HL-60 (cell line): ENCODE data around the gene PCED1B.
"Not testable (repeated sequence)": the region's sequence is repeated elsewhere in the genome, so short reads cannot be mapped to it uniquely, and the experiment has no call there.

Experiments used
- DNase-seq, 2 experiments: peaks; one replicate each; pipeline ENCODE4 v3.0.0-alpha.2; 2010 to 2020; ENCODE audit warnings: low read depth in 1 of 2, low spot score in 1 of 2
- H3K27ac ChIP-seq: fragments of 250-450 bp; sonication (Bioruptor Pico); replicated peaks from 2 replicates; pipeline ENCODE4 v1.5.1; 2020; ENCODE audit warnings: mild to moderate bottlenecking, moderate library complexity
- H3K27me3 ChIP-seq: fragments of 250-450 bp; sonication (Bioruptor Pico); 2 replicates; pipeline ENCODE4 v1.5.1; 2021; ENCODE audit warnings: mild to moderate bottlenecking, moderate library complexity; ENCODE audit not compliant: insufficient read depth, poor library complexity, severe bottlenecking
- H3K4me3 ChIP-seq: replicated peaks from 2 replicates; pipeline ENCODE4 v1.5.1; 2011; ENCODE audit warnings: mild to moderate bottlenecking, control low read depth, low read length; ENCODE audit not compliant: insufficient read depth
- CTCF ChIP-seq: IDR thresholded peaks from one replicate; pipeline ENCODE4 v1.5.1; 2011; ENCODE audit warnings: low read length, control low read depth, inconsistent platforms; ENCODE audit not compliant: insufficient read depth
- GABPA ChIP-seq: IDR thresholded peaks from 2 replicates; pipeline ENCODE4 v1.6.1; 2012; ENCODE audit warnings: low read depth
- POLR2AphosphoS5 ChIP-seq: IDR thresholded peaks from 2 replicates; pipeline ENCODE4 v1.6.1; 2012; ENCODE audit warnings: low read depth
- REST ChIP-seq: IDR thresholded peaks from 2 replicates; pipeline ENCODE4 v1.6.1; 2012; ENCODE audit warnings: low read depth; ENCODE audit not compliant: insufficient replicate concordance
- SPI1 ChIP-seq: IDR thresholded peaks from 2 replicates; pipeline ENCODE4 v1.6.1; 2012; ENCODE audit warnings: low read depth, mild to moderate bottlenecking, borderline replicate concordance

The PCED1B gene

GRCh38 chr12:47054659-47055058 lies 24.8 kb upstream of the PCED1B start:
- H3K4me3 ChIP-seq: no peak overlapping the region
- no peak for DNase-seq
- TF ChIP-seq SPI1: no peak
- TF ChIP-seq POLR2AphosphoS5: no peak
- no peak for TF ChIP-seq REST
- no peak for TF ChIP-seq CTCF
- no peak for TF ChIP-seq GABPA
- no peaks in the 10 kb centered on the region for H3K27me3 ChIP-seq
- no peak overlapping the region for H3K27ac ChIP-seq

GRCh38 chr12:47055856-47056255 lies 23.6 kb upstream of the PCED1B start:
- DNase-seq, H3K27ac ChIP-seq, H3K4me3 ChIP-seq, H3K27me3 ChIP-seq: not testable (repeated sequence)

DNA sequence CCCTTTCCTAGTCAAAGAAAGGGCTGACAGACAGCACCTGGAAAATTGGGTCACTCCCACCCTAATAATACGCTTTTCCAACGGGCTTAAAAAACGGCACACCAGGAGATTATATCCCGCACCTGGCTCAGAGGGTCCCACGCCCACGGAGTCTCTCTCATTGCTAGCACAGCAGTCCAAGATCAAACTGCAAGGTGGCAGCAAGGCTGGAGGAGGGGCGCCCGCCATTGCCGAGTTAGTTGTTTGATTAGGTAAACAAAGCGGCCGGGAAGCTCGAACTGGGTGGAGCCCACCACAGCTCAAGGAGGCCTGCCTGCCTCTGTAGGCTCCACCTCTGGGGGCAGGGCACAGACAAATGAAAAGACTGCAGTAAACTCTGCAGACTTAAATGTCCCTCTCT lies 22.5 kb upstream of the PCED1B start:
- H3K27me3 ChIP-seq, H3K27ac ChIP-seq, DNase-seq, H3K4me3 ChIP-seq: not testable (repeated sequence)

DNA sequence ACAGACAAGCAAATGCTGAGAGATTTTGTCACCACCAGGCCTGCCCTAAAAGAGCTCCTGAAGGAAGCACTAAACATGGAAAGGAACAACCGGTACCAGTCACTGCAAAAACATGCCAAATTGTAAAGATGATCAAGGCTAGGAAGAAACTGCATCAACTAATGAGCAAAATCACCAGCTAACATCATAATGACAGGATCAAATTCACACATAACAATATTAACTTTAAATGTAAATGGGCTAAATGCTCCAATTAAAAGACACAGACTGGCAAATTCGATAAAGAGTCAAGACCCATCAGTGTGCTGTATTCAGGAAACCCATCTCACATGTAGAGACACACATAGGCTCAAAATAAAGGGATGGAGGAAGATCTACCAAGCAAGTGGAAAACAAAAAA lies 20.8 kb upstream of the PCED1B start:
- H3K4me3 ChIP-seq, DNase-seq, H3K27ac ChIP-seq, H3K27me3 ChIP-seq: not testable (repeated sequence)

- Histone ChIP-seq H3K4me3 (no peak overlapping the region), H3K27ac (no peak overlapping the region), H3K27me3 (no peaks in the 10 kb centered on the region)
- TF ChIP-seq SPI1 (no peak), REST (no peak), GABPA (no peak), POLR2AphosphoS5 (no peak), CTCF (no peak)
- no peak for DNase-seq
Measured at GRCh38 chr12:47065546-47065945, 13.9 kb upstream of the PCED1B start.
